Stimulated activated CD4-positive, alpha-beta T cell treated with anti-CD3 and anti-CD28 coated beads, Interleukin-15, amount 100 ng/mL, for 24 hours (primary cell): ENCODE measurements around the gene ITGA8.
"Not testable (repeated sequence)": the region's sequence is repeated elsewhere in the genome, so short reads cannot be mapped to it uniquely, and the experiment has no call there.

ENCODE experiments used
- DNase-seq: peaks from one replicate; pipeline ENCODE4 v3.0.0-alpha.2; 2020

ITGA8 gene

DNA sequence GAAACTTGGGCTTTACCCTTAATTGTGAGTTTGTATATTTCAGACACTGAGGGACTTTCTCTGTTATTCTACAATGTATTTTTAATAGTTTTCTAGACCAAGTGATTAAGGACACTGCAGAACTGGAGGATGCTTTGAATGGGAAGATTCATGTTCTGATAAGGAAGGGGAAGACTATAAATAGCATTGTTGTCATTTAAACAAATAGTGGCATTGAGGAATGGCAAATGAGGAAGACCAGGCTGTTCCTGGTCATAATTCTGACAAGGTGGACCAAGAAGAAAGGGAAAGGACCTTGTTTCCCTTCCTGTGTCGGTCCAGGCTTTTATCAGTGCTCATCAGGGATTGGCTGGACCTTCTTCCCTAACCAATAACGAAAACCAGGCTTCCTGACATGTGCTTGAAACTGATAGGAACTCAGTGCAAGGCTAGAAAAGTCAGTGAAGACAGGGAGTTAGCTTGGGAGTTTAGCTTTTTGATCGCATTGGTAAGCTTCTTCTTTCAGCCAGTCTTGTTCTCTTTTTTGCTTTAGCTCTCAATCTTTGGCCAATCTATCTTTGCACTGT is 116.2 kb downstream of the ITGA8 start:
- no peak for DNase-seq

DNA sequence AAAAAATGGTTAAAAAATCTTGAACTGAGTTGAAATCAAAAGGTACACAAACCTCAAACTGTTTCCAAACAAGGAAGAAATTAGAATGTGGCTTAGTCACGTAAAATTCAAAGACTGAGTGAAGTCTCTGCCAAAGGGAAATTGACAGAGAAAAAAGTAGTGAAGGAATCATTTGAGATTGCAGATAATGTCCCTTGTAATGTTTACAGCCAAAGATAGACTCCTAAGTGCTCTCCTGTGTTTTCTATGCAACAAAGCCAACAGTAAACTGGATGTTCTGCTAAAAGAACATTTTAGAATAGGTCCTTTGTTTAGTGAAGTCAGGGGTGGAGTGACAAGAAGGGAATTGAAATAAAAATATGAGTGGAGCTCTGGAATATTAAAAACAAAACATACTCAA is 117.9 kb downstream of the ITGA8 start:
- no peak for DNase-seq

DNA sequence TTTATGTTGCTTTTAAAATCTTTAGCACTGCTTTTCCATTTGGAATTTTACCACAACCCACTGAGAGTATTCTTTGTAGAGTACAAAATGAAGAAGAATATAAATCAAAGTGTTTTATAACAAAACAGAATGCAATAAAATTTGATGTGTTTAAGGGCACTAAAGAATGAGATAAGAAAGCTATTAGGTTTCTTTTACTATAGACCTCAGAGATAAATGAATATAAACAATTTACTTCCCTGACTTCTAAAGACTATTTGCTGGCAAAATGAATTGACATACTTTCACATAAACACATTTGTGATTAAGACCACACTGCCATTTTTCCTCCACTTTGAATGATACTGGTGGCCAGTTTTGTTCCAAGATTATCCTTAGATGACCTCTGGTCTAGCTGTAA is 124.5 kb downstream of the ITGA8 start:
- no peak for DNase-seq

DNA sequence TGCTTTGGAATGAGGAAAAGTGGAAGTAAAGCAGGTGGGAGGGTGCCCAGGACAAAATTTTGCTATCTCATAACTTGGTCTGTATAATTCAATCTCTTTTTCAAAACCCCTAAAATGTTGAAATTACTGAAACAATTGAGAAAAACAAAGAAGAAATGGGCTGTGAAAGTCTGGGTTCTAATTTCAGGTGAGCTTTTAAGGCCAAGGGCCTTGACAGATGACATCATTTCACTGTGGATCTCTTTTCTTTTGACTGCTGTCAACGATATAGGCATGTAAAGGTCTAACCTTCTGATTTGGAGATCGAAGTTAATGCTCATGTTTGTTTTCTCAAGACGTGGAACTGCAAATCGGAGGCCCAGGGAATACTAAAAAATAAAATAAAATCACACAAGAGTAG is 127.8 kb downstream of the ITGA8 start:
- no peak for DNase-seq

DNA sequence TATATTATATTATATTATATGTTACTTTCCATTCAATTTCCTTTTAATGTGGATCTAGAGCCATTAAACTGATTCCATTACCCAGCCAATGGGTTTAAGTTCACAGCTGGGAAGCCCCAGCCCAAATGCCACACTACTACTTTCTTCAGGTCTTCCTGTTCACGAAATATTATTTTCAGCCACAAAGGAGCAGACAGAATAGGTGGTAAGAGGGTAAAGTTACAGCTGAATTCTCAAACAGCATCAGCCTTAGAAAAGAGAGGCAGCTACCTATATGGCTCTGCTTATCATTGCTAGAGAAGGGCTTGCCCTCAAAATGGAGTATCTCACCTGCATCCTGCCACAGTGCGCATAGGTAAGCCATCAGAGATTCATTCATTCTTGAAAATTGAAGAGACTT is 128.3 kb downstream of the ITGA8 start:
- no peak for DNase-seq

DNA sequence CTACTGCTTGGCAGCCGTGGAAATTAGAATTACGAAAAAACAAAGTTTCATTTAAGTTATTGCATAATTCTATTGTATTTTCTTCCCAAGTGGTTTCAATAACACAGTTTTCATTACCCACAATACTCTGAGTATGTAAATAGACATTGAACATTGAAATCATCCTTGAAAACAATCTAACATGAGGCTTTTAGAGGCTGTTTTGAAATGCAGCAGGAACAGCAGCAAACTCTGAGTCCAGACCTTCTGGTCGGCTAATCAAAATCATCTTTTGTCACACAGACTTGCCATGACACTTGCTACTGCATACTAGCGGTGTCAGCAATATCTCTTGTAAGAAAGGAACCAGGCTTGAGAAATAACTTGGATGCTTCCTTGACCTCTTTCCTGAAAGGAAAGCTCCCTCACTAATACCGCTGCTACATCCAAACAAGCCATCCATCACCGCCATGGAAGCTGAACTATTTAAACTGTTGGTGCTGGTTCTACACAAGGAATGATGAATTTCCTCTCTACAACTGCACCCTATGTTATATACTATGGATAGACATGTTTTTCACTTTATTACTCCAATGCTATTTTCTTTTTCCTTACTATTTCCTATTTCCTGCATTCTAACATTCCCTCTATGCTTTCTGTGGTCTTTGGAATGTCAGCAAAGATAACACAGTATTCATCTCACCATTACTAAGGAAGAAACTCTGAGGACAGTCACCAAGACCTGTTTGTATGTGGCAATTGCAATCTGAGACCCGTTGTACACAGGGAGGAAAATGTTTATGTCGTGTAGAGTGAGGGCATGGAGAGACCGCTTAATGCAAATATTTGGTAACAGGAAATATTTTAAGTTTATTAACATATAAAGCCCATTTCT is 130.8 kb downstream of the ITGA8 start:
- no peak for DNase-seq

DNA sequence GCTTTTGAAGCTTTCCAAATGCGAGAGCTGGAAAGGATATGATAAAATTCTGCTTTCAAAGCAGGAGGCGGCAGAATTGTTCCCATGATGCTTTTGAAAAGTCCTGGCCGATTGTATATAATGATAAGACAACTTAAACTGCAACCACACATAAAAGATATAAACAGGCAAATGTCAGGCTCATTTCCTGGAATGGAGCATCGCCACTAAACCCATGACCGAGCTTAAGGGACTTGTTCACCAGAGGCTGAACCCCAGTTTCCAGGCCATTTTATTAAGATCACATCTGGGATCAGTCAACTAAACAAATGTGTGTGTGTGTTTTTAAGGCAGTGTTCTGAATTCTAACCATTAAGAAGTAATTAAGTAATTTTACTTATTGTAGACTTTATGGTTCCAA is 131.6 kb downstream of the ITGA8 start:
- DNase-seq: no peak

DNA sequence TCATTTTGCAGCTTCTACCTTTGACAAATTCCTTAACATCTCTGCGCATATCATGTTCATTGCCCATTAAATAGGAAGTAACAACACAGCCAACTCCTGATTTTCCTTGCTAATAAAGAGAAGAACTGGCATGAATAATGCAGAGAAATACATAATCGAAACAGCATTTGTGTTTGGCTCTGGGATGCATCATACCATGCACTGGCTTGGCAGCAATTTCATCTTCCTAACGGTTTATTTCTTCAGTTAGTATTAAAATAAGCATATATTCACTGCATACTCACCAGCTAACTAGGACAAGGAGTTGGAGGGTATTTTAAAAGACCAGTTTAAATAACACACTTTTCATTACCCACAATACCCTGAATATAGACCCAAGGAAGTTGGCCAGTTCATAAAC is 132.5 kb downstream of the ITGA8 start:
- no peak for DNase-seq

DNA sequence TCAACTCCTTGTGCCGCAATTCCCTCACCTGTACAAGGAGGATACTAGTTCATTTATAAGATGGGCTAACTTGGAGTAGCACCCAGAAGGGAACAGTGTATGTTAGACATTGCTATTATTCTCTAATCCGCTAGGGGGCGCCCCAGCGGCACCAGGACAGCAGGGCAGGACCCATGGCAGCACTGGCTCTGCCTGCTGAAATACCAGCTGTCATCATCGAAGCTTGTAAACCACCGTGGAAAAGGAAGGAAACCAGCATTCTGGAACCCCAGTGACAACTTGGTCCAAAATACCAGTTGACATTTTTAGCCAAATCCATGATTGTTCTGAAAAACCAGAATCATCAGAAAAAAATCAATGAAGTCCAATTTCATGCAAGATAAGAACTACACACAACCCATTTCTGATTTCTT is 134.4 kb downstream of the ITGA8 start:
- peak; percentile 61 for DNase-seq

DNA sequence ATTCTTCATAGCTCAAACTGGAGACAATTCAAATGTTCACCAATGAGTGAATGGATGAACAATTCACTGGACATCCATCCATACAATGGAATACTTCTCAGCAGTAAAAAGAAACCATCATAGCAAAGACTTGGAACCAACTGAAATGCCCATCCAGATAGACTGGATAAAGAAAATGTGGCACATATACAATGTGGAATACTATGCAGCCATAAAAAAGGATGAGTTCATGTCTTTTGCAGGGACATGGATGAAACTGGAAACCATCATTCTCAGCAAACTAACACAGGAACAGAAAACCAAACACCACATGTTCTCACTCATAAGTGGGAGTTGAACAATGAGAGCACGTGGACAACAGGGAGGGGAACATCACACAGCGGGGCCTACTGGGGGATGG is 136.8 kb downstream of the ITGA8 start:
- DNase-seq: not testable (repeated sequence)

DNA sequence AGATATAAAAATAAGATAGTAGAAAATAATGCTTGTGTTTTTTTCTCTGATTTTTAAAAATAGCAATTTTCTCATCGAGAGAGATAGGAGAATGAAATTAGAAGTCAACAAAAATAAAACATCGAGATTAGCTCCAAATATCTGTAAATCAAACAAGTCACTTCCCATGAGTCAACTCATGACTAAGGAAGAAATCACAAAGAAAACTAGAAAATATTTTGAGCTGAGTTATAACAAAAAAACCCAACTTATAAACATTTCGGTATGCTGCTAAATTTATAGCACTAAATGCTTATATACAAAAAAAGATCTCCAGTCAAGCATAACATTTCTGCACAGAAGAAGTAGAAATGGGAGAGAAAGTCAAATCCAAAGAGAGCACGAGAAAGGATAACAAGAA is 140.1 kb downstream of the ITGA8 start:
- DNase-seq: no peak

DNA sequence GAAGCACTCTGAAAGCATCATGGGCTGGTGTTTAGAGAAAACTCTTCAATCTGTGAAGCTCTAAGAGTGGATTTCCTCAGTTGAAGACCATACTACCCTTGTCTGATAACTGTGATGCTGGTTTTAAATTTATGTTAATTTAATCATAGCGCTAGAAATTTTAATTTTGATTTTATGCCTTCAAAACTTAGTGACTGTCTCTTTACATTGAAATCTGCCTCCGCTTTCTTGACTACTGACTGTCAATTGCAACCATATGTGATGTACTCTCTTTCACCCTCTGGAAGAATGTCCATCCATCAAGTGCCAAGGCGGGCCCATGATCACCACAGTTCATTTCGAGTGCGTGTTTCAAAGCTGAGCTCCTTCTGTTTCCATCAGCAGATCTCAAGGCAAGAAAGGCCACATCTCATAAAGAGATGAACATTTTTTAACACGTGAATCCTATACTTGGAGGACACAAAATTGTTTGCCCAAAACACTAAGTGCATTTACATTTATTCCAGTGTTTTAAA is 147.1 kb downstream of the ITGA8 start:
- no peak for DNase-seq

DNA sequence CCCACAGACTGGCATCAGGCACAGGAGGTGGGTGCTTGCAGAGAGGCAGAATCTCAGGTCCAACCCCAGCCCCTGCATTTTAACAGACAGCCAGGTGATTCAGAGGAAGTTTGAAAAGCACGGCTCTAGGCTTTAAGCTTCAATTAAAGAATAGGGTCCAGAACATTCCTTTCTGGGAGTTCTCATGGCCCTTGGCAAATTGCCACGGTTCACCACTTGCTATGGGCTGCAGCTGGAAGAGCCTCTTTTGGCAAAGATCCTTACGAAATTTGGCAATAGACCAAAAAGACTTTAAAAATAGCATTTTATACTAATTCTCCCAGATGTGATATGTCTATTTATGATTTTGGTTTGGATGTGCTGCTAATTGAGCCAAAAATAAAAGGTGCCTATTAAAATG is 148.1 kb downstream of the ITGA8 start:
- DNase-seq: no peak

DNA sequence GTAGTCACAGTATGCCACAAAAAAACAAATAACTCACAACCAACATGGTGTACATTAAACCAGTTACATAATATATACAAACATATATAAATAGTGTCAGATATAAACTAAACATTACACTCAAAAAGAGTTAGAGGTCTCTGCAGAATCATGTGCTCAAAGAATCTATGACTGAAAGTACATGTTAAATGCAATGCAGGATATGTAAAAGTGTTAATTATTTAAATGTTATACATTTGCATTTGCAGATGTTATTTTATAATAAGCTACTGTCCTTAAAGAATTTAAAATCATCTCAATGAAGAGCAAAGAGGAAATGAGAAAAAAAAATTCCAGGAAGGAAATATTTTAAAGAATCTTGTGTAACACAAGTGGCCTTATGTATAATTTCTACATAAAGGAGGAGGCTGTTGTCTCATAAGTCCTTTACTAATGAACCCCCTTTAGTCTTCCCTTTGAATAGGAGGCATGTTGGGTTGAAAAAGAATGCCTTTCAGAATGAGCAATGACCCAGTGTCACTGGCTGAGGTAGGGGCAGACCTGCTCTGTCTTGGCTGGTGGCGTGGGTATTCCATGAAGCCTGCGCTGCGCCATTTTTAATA is 148.9 kb downstream of the ITGA8 start:
- DNase-seq: no peak

DNA sequence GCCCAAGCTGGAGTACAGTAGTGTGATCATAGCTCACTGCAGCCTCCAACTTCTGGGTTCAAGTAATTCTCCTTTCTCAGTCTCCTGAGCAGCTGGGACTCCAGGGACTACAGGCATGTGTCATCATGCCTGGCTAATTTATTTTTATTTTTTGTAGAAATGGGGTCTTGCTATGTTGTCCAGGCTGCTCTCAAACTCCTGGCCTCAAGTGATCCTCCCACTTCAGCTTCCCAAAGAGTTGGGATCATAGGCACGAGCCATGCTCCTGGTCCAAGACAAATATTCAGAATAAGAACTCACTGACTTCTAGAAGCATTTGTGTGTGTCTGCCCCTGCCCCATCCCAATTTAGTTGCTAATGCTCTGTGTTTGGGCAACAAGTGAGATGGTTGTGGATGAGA is 151.8 kb downstream of the ITGA8 start:
- DNase-seq: no peak

DNA sequence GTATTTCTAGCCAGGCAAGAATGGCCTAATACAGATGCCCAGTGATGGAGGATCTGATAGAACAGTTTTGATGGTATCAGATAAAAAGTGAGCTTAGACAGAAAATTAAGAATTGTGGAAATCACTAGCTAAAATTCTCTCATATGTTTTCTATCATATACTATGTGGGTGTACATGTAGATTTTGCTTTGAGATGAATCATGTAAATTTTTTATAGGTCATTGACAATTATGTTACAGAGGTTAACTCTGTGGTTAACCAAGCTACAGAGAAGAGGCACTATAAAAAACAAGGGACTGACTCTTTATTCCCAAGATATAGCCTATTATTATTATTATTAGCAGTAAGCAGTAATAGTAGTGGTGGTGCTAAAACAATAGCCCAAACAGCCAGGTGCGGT is 156.5 kb downstream of the ITGA8 start:
- no peak for DNase-seq

DNA sequence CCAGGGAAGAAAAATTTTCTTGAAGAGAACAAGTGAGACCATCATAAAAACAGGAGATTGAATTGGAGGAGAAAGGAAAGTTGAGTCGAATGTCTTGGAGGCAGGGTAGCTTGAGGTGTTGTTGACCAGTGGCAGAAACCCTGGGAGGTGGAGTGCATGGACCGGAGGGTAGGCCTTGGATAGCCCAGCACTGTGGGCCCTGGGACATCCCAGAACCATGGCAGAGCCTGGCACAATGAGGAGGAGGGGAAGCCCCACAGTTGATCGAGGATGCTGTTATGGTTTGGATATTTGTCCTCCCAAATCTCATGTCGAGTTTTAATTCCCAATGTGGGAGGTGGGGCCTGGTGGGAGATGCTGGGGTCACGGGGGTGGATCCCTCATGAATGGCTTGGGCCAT is 157.1 kb downstream of the ITGA8 start:
- DNase-seq: no peak

DNA sequence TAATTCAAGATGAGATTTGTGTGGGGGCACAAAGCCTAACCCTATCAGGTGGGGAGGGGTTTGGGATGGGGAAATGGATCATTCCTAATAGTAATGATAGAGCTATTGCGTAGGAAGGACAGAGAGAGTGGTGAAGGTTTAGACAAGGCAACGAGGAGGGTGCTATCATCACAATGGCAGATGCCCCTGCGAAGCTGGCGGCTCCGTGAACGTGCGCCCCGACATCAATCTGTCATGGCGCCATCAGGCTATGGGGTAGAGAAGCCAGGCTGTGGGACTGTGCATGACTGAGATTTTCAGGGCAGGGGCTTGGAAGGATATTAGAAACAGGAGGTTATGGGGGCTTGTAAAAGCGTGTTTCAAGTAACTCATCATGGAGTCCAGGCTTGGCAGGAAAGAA is 157.6 kb downstream of the ITGA8 start:
- DNase-seq: no peak

DNA sequence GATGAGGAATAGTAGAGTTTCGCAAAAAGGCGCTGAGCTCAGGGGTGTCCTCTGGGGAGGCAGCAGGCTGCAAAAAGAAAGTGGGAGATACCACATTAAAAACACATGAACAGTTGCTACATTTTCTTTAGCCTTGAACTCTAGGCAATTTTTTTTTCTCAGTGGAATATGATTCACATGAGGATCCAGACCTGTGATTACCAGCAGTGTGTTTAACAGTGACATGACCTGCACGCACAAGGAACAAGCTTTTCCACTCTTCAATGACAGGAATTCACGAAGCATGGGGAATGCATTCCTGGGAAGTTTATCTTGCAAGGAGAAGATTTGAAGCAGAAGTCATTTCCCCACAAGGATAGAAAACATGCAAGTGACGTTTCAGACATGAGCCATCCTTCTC is 161.6 kb downstream of the ITGA8 start:
- no peak for DNase-seq

DNA sequence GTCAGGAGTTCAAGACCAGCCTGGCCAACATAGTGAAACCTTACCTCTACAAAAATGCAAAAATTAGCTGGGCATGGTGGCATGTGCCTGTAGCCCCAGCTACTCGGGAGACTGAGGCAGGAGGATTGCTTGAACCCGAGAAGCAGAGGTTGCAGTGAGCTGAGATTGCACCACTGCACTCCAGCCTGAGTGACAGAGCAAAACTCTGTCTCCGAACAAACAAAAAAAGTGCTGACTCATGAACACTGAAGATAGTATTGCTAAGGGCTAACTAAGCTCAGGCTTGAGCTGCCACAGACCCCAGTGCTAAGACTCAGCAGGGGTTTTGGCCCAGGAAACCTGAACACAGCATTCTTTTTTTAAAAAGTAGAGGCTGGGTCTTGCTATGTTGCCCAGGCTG is 162.6 kb downstream of the ITGA8 start:
- DNase-seq: not testable (repeated sequence)

DNA sequence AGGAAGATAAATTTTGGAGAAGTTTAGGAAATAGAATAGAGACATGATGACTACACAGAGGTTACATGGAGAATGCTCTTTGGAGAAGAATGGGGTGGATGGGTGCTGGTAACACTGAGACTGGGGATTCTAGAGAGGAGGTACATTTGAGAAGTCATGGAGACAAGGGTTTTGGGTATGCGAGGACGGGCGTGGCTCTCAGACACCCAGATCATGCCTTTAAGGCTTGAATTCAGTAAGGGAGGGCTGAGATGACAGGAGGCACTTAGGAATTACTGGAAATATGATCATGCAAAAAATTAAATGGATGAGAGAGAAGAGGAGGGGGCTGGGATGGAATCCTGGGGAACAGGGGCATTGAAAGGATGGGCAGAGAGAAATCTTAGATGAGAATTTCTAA is 168.8 kb downstream of the ITGA8 start:
- no peak for DNase-seq

DNA sequence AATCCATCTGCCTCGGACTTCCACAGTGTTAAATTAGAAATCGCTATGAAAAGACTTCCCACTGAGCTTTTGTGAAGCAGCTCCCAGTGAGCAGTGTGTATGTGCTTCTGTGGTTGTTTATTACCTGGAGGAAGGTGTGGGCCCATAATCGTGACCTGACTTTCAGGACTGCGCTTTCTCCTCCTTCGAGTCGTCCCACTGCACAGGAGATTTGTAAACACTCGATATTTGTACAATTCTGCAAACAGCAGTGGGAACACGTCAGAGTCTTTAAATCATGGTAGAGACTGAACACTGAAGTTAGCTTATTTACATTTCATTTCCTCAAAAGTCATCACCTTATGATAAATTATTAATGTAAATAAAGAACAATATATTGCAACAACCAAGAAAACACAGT is 171.4 kb downstream of the ITGA8 start:
- DNase-seq: no peak

DNA sequence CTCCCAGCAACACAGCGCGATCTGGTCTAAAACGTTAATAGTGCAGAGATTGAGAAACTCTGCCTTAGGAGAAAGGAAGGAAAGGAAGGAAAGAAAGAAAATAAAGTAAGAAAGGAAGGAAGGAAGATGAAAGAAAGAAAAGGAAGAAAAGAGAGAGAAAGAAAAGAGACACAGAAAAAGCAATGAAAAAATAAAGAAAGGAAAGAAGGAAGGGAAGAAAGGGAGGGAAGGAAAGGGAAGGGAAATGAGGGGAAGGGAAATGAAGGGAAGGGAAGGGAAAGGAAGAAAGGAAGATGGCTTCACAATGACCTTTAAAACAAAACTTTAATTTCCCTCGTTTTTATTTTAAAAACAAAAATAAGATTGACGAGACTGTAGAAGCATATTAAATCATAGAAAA is 173.1 kb downstream of the ITGA8 start:
- DNase-seq: no peak

DNA sequence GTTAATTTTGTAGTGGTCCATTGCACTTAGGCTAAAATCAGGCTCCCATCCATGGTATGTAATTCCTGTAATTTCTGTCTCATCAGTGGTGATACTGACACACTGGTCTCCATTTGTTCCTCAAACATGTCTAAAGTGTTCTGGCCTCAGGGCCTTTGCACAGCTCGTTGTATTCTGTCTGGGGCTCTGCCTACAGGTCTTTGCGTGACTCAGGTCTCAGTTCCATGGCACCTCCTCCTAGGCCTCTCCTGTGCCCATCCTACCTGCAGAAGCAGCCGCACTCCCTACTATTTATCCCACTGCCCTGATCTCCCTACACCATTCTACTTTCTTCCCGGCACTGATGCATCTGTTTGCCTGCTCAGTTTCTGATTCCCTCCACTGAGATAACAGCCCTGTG is 173.8 kb downstream of the ITGA8 start:
- no peak for DNase-seq
